Panc1 (cell line): ENCODE data around the gene ASNSD1. TPM values are rescaled to one million over a fixed set of nuclear protein-coding genes. Genes with fewer than 3 reads are reported as not detected.

ENCODE experiments used
- ATAC-seq: fragments of 200-7000 bp; cut with Tn5 transposase; 2 replicates; pipeline ENCODE4 v1.9.1; 2020; ENCODE audit warnings: mild to moderate bottlenecking, moderate library complexity
- BruUV-seq: library from RNA; stranded (reverse); fragments of 400-500 nt; replicated peaks from 2 replicates; lab custom pipeline; 2021; lab: Mats Ljungman, UMichigan
- CTCF ChIA-PET: fragments of 300-600 bp; sonication (Branson Sonifier 250); formaldehyde crosslinking; loops from one replicate; lab custom pipeline; 2022; ENCODE audit warnings: antibody characterized with exemption; lab: Charles Lee
- POLR2A ChIA-PET: fragments of 300-600 bp; sonication (Branson Sonifier 250); formaldehyde crosslinking; loops from one replicate; lab custom pipeline; 2022; ENCODE audit warnings: antibody characterized with exemption; lab: Charles Lee
- DNase-seq: peaks from one replicate; pipeline ENCODE4 v3.0.0-alpha.2; 2010; ENCODE audit warnings: low read depth, low spot score
- H3K27ac ChIP-seq: 2 replicates; pipeline ENCODE4 v1.5.1; 2011; ENCODE audit warnings: mild to moderate bottlenecking, low read length, inconsistent platforms
- H3K27me3 ChIP-seq: fragments of 200-500 bp; sonication (Bioruptor generic); 2 replicates; pipeline ENCODE4 v1.6.0; 2014; ENCODE audit warnings: low read length, inconsistent platforms; ENCODE audit not compliant: control insufficient read depth, insufficient read depth
- H3K36me3 ChIP-seq: fragments of 200-500 bp; sonication (Bioruptor generic); 2 replicates; pipeline ENCODE4 v1.5.1; 2014; ENCODE audit warnings: inconsistent platforms, mild to moderate bottlenecking, low read length, moderate library complexity; ENCODE audit not compliant: control insufficient read depth, insufficient read depth
- H3K4me1 ChIP-seq: 2 replicates; pipeline ENCODE4 v1.5.1; 2011; ENCODE audit warnings: inconsistent platforms, mild to moderate bottlenecking, low read length, moderate library complexity; ENCODE audit not compliant: control insufficient read depth, insufficient read depth
- H3K4me3 ChIP-seq, 2 experiments: 2 replicates each; pipeline ENCODE4 v1.5.1; 2011 to 2012; ENCODE audit warnings: low read depth in 2 of 2, low read length in 2 of 2, mild to moderate bottlenecking in 2 of 2, inconsistent platforms in 1 of 2, moderate library complexity in 1 of 2
- H3K9me3 ChIP-seq: fragments of 200-500 bp; sonication (Bioruptor generic); 2 replicates; pipeline ENCODE4 v1.5.1; 2014; ENCODE audit warnings: low read depth, mild to moderate bottlenecking, inconsistent platforms, low read length, moderate library complexity; ENCODE audit not compliant: control insufficient read depth, insufficient read depth
- CTCF ChIP-seq: fragments of 450-650 bp; IDR thresholded peaks from 2 replicates; pipeline ENCODE4 v1.5.1; 2017; ENCODE audit warnings: mild to moderate bottlenecking
- POLR2AphosphoS5 ChIP-seq: IDR thresholded peaks from 2 replicates; pipeline ENCODE4 v1.6.1; 2012; ENCODE audit warnings: mild to moderate bottlenecking, low read depth, low read length, moderate library complexity
- REST ChIP-seq, 2 experiments: IDR thresholded peaks; 2 replicates each; pipeline ENCODE4 v1.6.1; 2011 to 2012; ENCODE audit warnings: low read depth in 2 of 2, control low read depth in 1 of 2, low read length in 1 of 2, mild to moderate bottlenecking in 1 of 2, moderate library complexity in 1 of 2; ENCODE audit not compliant: insufficient read depth in 1 of 2
- SIN3A ChIP-seq: IDR thresholded peaks from 2 replicates; pipeline ENCODE4 v1.6.1; 2012; ENCODE audit warnings: low read depth, mild to moderate bottlenecking, low read length, moderate library complexity, borderline replicate concordance; ENCODE audit not compliant: insufficient read depth
- TCF7L2 ChIP-seq: IDR thresholded peaks from 2 replicates; pipeline ENCODE4 v1.6.1; 2011; ENCODE audit warnings: mild to moderate bottlenecking, low read depth, low read length, inconsistent platforms
- in situ Hi-C: cut with HindIII; loops from 2 replicates; pipeline ENCODE4 v1.10.0; 2016; ENCODE audit warnings: low sequenced_read_pairs, low pct_unique_long_range_greater_than_20kb
- intact Hi-C: fragments of 100-400 bp; cut with micrococcal nuclease; formaldehyde crosslinking; loops from one replicate; pipeline ENCODE4 v1.10.0; 2022; ENCODE audit not compliant: unreplicated experiment
- total RNA-seq: library from RNA; stranded (reverse); gene quantifications from one replicate; pipeline ENCODE4 v1.2.1, GENCODE V29; 2021; ENCODE audit not compliant: unreplicated experiment

ASNSD1 gene
- total RNA-seq, 1 experiment from 2014 or later = 30.3 TPM

GRCh38 chr2:189629531-189630453 is 31.5 kb upstream of the ASNSD1 start:
- CTCF ChIA-PET = no interaction called here
- POLR2A ChIA-PET = no interaction called here

GRCh38 chr2:189631849-189632248 is 29.4 kb upstream of the ASNSD1 start:
- intact Hi-C loops = no loop called here
- CTCF ChIA-PET = no interaction called here
- TF ChIP-seq REST (IDR thresholded peaks at IDR 0.05; ENCODE audit: insufficient read depth in 1 of 2, low read depth in 2 of 2, low read length in 1 of 2) = no peak
- no peak for TF ChIP-seq CTCF
- H3K27ac ChIP-seq = no peak overlapping the region
- H3K4me1 ChIP-seq = no peaks in the 10 kb centered on the region
- no peaks in the 10 kb centered on the region for H3K9me3 ChIP-seq
- no peaks in the 10 kb centered on the region for H3K36me3 ChIP-seq
- POLR2A ChIA-PET = no interaction called here
- no TSS peak for BruUV-seq
- no peak overlapping the region for H3K4me3 ChIP-seq
- DNase-seq (no peak), ATAC-seq (no peak)
- H3K27me3 ChIP-seq = no peaks in the 10 kb centered on the region
- in situ Hi-C loops = no loop called here

More at GRCh38 chr2:189629531-189630453, 31.5 kb upstream of the ASNSD1 start:
- no TSS peak for BruUV-seq
- DNase-seq (no peak), ATAC-seq (no peak)
- no peaks in the 10 kb centered on the region for H3K36me3 ChIP-seq
- H3K9me3 ChIP-seq = no peaks in the 10 kb centered on the region
- in situ Hi-C loops (no loop called here), intact Hi-C loops (no loop called here)
- H3K27me3 ChIP-seq = no peaks in the 10 kb centered on the region
- H3K4me3 ChIP-seq = no peak overlapping the region
- TF ChIP-seq REST (IDR thresholded peaks at IDR 0.05; ENCODE audit: insufficient read depth in 1 of 2, low read depth in 2 of 2, low read length in 1 of 2) = no peak
- no peak for TF ChIP-seq CTCF
- no peak for TF ChIP-seq POLR2AphosphoS5
- no peak for TF ChIP-seq TCF7L2
- no peak for TF ChIP-seq SIN3A
- H3K4me1 ChIP-seq = no peaks in the 10 kb centered on the region
- no peak overlapping the region for H3K27ac ChIP-seq
